OCI-M2 (cell line): ENCODE results near the gene TBC1D1.

ENCODE experiments used
- DNase-seq: peaks from one replicate; lab custom pipeline; 2025; ENCODE audit not compliant: unreplicated experiment; lab: John Stamatoyannopoulos, UW

The TBC1D1 gene

DNA sequence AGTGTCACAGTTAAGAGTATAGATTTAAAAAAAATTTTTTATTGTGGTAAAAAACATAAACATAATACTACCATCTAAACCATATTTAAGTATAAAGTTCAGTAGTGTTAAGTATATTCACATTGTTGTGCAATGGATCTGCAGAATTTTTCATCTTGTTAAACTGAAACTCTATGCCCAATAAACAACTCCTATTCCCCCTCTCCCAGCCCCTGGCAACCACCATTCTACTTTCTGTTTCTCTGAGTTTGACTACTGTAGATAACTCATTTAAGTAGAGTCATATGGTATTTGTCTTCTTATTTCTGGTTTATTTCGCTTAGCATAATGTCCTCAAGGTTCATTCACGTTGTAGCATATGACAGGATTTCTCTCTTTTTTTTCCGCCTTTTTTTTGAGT lies 181.7 kb downstream of the TBC1D1 start:
- no peak for DNase-seq

DNA sequence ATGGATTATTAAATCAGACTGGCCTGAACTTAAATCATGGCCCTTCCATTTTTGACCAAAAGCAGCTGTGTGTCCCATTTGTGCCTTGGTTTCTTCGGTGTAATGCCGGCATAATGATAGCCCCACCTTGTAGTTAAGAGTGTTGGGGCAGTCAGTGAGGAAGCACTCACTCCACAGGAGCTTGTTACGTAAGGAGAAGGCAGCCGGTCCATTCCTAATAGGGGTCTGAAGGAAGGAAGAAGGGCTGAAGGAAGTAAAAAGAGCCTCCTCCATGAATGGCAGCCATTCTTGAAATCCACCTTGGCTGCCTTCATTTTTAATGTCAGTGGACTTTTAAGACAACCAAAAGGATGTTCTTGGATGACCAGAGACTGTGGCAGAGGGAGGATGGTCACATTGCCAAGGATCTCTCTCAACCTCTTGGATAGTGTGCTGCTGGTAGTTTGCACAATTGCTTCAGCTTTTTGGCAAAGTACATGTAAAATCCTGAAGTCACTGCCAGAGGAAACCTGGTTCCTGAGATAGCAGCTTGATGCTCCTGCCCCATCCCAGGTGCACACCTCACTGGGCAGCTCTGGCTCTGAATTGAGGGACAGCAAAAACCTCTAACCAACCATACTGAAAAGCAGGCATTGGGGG lies 182.8 kb downstream of the TBC1D1 start:
- no peak for DNase-seq

DNA sequence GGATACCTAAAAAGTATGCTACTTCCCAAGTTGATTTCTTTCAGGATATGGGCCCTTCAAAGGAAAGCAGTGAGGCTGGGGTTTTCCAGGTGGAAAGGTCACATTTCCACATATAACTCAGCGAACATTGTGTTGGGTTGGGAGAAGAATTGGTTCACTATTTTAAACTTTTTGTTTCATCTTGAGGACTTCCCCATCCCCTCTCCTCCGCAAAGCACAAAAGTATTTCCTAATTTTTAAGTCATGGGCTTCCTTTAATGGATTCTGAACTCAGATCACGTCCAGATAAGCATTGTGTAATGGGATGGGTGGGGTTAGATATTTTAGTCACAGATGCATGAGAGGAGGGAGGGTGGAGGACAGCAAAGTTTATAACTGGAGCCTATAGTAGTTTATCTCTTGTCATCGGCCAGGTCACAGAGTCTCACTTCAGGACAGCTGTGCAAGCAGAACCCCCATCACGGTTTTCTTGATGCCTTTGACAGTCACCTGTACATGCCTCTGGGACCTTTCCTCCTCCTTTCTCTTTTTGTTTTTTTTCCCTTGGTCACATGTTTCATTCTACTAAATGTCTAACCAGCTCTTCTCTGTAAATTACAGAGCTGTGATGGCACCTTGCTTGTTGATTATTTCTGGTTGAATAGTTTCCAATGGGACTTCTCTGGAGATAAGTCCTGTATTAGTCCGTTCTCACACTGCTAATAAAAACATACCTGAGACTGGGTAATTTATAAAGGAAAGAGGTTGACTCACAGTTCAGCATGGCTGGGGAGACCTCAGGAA lies 184.7 kb downstream of the TBC1D1 start:
- no peak for DNase-seq

DNA sequence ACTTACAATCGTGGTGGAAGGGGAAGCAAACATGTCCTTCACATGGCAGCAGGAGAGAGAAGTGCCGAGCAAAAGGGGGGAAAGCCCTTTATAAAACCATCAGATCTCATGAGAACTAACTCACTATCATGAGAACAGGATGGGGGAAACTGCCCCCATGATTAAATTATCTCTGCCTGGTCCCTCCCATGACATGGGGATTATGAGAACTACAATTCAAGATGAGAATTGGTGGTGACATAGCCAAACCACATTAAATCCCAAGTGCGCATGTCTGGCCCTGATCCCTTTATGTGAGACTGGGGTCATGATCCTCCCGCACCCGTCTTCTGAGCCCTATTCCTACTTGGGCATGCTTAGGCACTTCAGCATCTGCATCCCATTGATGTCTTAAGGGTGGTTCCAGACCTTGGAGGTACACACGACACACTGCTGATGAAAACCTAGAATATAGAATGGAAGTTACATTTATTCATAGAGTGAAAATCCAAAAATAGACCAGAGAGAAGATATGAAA lies 185.3 kb downstream of the TBC1D1 start:
- DNase-seq: no peak

DNA sequence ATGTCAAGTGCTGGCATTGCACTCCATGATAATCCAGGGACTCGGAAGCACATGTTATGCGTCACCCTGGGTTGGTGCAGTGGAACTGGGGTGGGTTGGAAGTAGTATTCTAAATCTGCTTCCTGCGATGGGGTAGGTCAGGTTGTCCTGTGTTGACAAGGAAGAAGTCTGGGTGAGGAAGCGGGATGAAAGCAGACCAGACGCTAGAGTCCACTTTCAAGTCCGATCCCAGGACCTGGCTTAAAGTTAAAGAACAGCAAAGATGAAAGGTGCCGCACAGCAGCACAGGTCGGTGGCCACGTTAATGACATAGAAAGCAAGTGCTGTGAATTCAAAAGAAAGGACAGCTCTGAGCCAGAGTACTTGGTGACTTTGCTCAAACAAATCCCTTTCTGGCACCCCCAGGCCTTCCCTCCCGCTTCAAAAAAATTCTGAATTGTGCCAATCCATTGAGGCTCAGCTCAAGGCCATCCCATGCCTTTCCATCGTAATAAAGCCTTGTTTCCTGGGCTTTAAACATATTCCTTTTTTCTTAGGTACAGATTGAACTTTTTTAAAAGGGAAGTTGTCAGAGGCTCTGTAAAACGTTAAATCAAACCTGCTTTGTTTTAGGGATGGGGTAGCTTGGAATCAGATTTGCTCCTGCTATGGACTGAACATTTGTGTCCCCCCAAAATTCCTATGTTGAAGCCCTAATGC lies 187.1 kb downstream of the TBC1D1 start:
- DNase-seq: no peak

DNA sequence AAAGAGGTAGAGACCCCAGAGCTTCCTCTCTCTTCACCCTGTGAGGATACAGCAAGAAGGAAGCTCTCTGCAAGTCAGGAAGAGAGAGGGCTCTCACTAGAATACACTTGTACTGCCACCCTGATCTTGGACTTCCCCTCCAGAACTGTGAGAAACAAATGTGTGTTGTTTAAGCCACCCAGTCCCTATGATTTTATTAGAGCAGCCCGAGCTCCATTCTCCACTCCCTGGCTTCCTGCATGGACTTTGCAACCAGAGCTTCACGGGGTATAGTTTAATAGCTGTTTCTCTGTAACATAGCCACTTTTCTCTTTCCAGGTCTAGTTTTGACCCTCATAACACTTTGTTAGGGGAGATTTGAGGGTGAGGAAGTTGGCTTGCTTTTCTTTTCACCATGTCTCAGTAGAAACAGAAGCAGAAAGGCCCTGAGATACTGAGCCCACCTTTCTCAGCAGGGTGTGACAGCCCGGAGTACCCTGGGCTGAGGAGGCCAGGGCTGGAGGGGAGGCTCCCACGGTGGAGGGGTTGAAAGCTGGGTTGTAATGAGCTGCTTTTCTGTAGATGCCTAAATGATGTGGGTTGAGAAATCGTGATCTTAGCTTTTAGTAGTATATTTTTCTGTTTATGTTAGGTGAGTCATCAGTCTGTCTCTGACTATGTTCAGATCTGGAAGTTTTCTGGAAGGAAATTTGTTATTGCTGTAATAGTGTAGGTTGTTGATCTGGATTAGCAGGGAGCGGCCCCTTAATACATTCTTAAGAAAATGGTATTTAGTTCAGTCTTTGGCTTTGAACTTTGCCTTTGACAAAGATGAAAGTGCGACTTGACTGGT lies 187.9 kb downstream of the TBC1D1 start:
- DNase-seq: no peak

DNA sequence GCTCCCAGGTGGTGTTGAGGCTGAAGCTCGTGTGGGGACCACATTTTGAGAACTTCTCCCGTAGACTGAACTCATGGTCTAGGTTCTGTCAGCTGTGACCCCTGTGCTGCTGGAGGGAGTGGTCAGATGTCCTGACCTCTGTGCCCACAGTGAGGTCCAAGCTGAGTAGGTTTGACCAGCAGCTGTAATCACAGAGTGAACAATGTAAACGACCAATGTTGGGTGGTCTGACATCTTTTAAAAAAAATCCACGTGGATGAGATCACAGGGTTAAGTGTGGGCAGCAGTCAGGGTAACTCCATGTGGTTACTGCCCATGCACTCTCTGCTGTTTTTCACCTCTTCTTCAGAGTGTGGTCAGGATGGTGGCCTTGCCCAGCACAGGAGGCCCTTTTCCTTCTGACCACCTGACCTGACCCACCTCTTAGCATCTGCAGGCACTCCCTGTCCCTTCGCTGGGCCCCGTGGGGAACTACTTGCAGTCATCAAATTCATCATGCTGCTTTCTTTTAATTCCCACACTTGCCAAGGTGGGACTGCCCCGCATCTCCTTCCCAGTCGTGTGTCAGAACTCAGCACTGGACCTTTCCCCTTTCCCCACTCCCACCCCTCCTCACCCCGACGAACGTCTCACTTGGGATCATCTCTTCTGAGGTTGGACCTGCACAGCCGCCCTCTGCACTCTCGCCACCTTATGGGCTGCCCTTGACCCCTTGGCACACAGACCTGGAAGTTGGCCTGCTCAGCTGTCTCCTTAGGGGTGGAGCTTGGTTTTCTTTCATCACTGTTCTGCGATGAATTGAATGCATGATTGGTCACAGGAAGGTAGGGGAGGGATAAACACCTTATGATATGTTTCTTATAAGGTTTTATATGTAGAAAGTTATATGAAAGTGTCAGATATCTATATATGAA lies 189.4 kb downstream of the TBC1D1 start:
- DNase-seq: no peak

DNA sequence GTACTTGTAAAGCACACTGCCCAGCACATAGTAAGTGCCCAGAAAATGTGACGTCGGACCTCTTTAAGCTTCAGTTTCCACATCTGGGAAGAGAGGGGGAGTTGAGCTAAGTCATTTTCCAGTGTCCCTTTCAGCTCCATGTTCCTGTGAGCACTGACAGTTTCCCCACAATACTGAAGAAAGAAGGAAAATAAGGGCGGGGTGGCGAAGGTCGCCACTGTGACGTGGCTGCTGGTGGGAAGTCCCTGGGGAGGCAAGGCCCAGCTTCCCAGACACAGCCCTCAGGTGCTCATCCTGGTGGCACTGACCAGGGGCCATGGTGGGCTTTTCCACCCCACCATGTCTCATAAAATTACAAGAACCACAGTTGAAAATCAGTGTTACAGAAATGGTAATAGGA lies 191.1 kb downstream of the TBC1D1 start:
- DNase-seq: no peak

DNA sequence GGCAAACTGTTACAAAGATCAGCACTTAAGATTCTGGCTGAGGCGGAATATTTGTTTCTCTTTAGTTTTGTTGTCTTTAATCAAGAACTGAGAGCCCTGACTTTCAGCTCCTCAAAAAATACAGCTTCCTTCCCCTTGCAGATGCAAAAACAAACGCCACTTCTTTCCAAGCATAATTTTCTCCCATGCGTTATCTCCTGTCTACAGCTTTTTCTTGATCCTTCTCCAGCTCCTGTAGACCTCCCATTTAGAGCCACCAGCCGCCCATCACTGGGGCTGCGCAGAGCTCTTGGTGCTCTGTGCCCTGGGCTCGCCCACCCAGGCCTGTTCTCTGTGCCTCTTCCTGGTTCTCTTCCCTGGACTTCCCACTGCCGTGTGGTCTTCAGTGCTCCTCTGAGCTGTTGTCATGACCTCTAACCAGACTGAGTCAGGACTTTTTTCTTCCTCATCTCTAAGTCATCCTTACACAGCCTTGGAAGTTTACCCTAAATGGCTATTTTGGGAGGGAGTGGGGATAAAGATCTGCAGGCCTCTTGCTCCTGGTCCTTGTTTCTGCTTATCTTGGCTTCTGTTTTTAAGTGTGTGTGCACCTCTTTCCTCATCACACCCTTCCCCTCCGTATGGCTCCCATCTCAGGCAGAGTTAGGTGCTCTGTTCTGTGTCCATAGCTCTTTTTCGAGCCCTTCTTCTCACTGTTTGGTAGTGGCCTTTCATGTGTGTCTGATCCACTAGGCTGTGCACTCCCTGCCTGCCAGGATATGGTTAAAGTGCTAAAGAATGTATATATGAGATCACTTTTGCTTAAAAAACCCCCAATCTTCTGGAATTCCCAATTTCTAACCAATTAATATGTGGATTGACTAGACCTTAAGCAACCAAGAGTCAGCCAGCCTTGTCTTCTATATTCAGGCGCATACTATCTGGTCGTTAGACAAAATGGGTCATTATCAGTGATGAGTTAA lies 191.8 kb downstream of the TBC1D1 start:
- DNase-seq: no peak

DNA sequence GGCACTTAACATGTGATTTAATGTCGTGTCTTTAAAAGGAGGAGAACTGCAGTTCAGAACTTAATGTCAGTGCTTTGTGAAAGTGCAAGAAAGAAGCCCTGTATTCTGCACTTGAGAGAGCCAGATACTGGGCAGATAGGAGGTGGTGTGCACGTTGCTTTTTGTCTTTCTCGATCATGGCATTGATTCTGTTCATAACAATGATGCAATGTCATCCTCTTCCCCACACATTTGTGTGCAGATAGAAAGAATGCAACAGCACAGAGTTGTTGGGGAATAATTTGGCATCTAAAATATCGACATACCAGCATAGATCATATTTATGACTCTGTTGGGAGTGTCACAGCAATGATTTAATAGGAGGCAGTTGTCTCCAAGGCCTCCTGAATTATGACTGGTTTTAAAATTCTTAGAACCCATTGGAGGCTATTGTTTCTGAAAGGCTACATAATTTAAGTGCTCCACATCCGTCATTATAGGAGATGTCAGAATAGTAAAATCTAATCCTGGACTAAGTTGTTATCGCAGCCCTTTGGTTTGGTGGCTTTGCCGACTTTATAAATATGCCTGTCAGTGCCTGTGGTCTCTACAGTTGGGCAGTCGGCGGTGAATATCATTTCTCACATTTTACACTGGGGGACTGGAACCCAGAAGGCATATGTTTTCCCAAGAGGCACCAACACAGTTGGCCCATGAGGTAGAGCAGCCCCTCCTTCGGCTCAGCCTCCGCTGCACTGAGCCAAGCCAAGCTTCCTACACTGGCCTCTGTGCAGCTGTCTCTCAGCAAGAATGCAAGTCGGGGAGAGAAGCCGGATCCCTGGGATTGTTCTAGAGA lies 194.2 kb downstream of the TBC1D1 start:
- no peak for DNase-seq

DNA sequence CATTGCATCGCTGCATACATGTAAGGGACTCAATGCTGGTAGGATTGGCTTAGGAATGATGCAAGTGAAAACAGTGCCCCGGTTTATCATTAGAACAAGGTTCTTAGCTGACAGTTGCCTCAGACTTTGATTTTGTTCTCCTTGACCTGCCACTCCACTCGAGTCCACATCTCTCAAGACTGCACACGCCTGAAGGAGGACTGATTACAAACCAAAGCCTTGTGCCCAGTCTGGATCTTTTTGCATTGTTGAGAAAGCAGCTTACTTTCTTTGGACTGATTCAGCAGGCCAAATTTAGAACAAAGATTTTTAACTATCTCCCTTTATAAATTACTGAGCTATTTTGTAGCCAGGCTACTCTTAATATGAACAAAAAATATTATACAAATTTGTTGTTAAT lies 194.9 kb downstream of the TBC1D1 start:
- no peak for DNase-seq

DNA sequence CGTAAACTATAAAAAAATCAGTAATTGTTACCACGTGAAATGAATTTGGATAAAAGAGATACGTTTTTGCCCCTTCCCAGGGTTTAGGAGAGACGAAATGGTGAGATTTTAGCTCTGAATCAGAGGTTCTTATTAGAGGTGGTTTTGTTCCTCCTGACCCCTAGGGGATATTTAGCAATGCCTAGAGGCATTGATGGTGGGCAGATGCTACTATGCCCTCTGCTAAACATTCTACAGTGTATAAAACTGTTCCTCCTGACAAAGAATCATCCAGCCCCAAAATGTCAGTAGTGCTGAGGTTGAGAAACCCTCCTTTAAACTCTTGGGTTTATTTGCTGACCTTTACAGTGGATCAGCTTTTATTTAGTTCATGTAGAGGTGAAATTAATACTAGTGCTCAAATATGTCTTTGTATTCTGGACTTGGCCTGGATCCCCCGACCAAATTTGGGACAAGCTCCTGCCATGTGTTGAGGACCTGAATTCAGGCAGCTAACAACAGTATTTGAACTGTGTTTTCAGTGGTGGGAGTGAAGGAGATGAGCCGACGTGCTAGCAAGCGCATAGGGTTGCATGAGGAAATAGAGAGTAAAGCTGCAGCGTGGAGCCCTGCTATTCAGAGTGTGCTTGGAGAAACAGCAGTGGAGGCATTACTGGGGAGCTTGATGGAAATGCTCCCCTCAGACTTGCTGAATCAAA lies 195.4 kb downstream of the TBC1D1 start:
- no peak for DNase-seq

DNA sequence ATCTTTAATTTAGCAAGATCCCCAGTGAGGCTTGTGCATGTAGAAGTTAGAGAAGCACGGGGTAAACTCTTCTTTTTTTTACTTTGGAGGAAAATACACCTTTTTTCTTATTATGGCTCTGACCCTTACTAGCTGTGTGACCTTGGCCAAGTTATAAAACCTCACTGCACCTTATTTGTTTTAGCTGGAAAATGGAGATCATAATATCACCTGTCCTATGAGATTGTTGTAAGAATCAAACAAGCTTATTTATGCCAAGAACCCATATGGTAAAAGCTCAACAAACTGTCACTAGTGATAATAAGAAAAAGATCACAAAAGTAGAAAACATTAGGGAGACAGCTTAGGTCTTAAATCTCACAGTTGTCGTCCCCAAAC lies 196.0 kb downstream of the TBC1D1 start:
- DNase-seq: no peak

DNA sequence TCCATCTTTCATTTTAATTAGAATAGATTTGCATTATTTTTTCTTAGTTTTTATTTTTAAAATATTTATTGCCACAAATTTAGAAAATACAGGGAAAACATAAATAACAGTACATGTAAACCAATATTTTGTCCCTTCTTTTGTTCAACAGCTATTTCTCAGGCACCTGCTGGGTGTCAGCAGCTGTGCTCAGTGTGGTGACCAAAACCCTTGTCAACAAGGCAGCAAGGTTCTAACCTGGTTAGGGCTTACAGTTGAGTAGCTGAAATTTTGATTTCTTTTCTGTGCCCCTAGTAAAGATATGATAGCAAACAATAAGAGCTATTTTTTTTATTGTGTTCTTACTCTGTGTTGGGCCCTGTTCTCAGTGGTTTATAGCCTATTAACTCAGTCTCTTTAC lies 197.4 kb downstream of the TBC1D1 start:
- no peak for DNase-seq

DNA sequence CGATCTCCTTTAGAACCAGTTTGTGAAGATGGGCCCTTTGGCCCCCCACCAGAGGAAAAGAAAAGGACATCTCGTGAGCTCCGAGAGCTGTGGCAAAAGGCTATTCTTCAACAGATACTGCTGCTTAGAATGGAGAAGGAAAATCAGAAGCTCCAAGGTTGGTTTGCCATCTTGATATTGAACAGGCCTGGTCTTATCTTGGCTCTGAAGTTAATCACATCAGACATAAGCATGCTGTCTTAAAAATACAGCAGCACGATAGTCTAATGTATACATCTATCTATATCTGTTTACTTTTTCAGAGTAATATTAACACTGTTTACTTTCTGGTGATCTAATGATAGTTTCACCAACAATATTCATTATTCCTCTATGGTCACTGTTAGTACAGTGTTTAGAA lies 199.1 kb downstream of the TBC1D1 start:
- DNase-seq: no peak

DNA sequence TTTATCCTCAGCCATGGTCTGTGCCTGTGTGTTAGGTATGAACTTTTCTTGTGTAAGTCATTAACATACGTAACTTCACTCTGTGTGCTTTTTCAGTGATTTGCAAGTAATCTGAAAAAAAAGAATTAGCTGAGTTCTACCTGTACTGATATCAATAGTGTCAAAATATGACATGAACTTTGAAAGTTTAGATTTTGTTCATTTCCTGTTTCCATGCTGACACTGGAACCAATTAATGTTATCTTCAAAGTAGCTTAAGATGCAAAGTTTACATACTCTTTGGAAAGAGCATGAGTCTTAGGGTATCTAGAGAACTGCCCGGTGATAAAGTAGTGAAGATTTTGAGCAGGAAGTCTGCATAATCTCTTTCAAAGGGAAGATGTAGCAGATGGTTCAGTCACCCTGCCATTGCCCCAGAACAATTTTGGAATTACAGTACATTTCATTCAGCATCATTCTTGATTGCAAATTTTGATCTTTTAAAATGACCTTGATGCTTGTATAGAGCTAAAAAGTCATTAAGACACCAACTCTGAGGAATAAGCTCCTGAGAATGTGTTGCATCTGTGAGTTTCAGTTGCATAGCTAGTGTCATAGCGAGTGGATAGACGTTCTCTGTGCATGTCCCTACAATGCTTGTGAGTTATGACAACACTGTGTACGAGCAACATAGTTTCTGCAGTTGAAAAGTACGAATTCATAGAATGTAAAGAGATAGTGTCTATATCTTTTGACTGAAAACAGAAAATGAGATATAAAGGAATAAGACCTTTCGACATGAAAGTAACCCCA lies 199.8 kb downstream of the TBC1D1 start:
- DNase-seq: no peak

DNA sequence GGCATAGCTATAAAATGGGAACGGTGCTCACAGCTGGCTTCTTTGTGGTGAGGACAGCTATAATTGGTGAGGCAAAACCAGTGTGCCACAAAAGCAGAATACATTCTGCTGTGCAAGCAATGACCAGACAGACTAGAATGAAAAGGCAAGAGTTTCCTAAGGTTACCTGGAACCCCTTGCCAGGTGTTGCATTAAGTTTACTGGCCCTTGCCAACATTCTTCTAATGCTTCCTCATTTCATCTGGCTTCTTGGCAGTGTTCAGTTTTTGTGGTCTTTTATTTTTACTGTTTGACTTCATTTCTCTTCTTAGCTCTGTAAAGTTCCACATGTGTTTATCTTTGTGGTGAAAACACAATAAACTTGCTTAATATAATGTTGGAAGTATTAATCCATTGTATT lies 200.8 kb downstream of the TBC1D1 start:
- no peak for DNase-seq
